HUES48 (cell line): ENCODE results near the gene PTRHD1.

Experiments used
- H3K27ac ChIP-seq: one replicate; pipeline ENCODE4 v1.7.0; 2013; ENCODE audit warnings: low read depth, low read length, inconsistent platforms
- H3K27me3 ChIP-seq: 2 replicates; pipeline ENCODE4 v1.6.1; 2013; ENCODE audit warnings: mild to moderate bottlenecking, low read length; ENCODE audit not compliant: control insufficient read depth, insufficient read depth
- H3K36me3 ChIP-seq: 2 replicates; pipeline ENCODE4 v1.6.1; 2013; ENCODE audit warnings: low read length; ENCODE audit not compliant: control insufficient read depth, insufficient read depth
- H3K4me1 ChIP-seq: 2 replicates; pipeline ENCODE4 v1.6.1; 2013; ENCODE audit warnings: mild to moderate bottlenecking, low read length; ENCODE audit not compliant: control insufficient read depth, insufficient read depth
- H3K4me3 ChIP-seq: 2 replicates; pipeline ENCODE4 v1.5.1; 2013; ENCODE audit warnings: mild to moderate bottlenecking, low read depth, low read length
- H3K9ac ChIP-seq: 2 replicates; pipeline ENCODE4 v1.6.1; 2013; ENCODE audit warnings: mild to moderate bottlenecking, low read depth, low read length, moderate library complexity
- H3K9me3 ChIP-seq: 2 replicates; pipeline ENCODE4 v1.6.1; 2013; ENCODE audit warnings: low read length; ENCODE audit not compliant: control insufficient read depth, insufficient read depth

The PTRHD1 gene

DNA sequence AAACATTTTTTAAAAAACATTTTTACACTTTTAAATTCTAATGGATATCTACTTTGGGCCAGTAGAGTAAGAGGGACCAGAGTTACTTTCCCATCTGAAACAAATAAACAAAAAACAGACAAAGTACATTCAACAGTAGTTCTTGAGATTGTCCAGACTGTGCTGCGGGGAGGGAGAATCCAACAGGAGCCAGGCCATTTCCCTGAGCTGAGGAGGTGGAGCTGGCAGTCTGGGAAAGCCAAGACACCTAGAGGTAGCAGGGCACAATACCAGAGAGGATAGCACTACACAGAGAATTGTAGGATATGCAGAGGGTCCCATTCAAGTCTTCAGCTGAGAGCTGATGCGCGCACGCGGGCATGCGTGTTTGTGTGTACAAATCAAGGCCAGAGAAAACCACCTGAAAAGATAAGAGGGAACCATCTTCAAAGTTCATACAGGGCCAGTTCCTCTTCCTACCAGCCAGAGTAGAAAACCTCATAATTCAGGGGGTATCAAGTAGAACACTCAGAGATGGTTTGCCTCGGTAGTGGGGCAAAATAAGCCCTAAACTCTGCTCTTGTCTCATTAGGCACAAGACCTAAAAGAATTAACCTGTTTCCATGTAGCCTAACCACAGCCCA, 44.0 kb downstream of the PTRHD1 start:
- Histone ChIP-seq H3K4me3 (no peak overlapping the region), H3K27ac (no peak overlapping the region)

GRCh38 chr2:24747299-24747698, 45.9 kb downstream of the PTRHD1 start:
- Histone ChIP-seq H3K4me1 (no peaks in the 10 kb centered on the region), H3K4me3 (no peak overlapping the region), H3K27ac (no peak overlapping the region), H3K36me3 (no peaks in the 10 kb centered on the region; the same call in 1 of the 2 replicates), H3K9me3 (no peaks in the 10 kb centered on the region), H3K27me3 (no peaks in the 10 kb centered on the region), H3K9ac (no peak overlapping the region)

More for the DNA sequence above, 44.0 kb downstream of the PTRHD1 start:
- Histone ChIP-seq H3K9me3 (no peaks in the 10 kb centered on the region), H3K36me3 (no peaks in the 10 kb centered on the region; the same call in 1 of the 2 replicates), H3K27me3 (no peaks in the 10 kb centered on the region), H3K4me1 (no peaks in the 10 kb centered on the region), H3K9ac (no peak overlapping the region)

GRCh38 chr2:24745825-24746224, 47.4 kb downstream of the PTRHD1 start:
- H3K27me3 ChIP-seq, result no peaks in the 10 kb centered on the region
- H3K9ac ChIP-seq, result no peak overlapping the region
- no peak overlapping the region for H3K4me3 ChIP-seq
- no peaks in the 10 kb centered on the region for H3K9me3 ChIP-seq
- H3K27ac ChIP-seq, result no peak overlapping the region
- H3K36me3 ChIP-seq, result peaks cover 6% of the 10 kb centered on the region; the same call in 1 of the 2 replicates
- H3K4me1 ChIP-seq, result no peaks in the 10 kb centered on the region

GRCh38 chr2:24744356-24744755, 48.8 kb downstream of the PTRHD1 start:
- H3K4me3 ChIP-seq, result no peak overlapping the region
- no peak overlapping the region for H3K9ac ChIP-seq
- H3K4me1 ChIP-seq, result no peaks in the 10 kb centered on the region; the same call in 1 of the 2 replicates
- no peak overlapping the region for H3K27ac ChIP-seq
- H3K9me3 ChIP-seq, result no peaks in the 10 kb centered on the region
- peaks cover 6% of the 10 kb centered on the region; the same call in 1 of the 2 replicates for H3K36me3 ChIP-seq
- no peaks in the 10 kb centered on the region for H3K27me3 ChIP-seq

GRCh38 chr2:24743924-24744323, 49.3 kb downstream of the PTRHD1 start:
- H3K4me3 ChIP-seq, result no peak overlapping the region
- H3K27ac ChIP-seq, result no peak overlapping the region
- no peaks in the 10 kb centered on the region; the same call in 1 of the 2 replicates for H3K4me1 ChIP-seq
- H3K9me3 ChIP-seq, result no peaks in the 10 kb centered on the region
- H3K27me3 ChIP-seq, result no peaks in the 10 kb centered on the region
- H3K36me3 ChIP-seq, result peaks cover 6% of the 10 kb centered on the region; the same call in 1 of the 2 replicates
- H3K9ac ChIP-seq, result no peak overlapping the region

DNA sequence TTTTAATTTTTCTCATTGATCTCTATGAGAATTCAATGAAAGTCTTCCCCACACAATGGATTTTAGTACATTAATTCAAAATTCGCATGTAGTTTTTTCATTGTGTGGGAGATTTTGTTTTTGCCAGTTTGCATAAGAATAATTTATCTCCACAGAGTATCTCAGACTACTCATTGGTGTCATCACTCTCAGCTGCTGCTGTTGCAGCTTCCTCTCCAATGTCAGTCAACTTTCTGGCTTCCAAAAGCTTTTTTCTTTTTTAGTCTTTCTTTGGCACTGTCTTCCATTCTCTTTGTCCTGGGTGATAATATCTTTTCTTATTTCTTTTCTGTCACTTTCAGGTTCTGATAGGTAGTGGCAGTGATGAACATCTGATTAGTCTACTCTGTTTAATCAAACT, 50.5 kb downstream of the PTRHD1 start:
- peaks cover 6% of the 10 kb centered on the region; the same call in 1 of the 2 replicates for H3K36me3 ChIP-seq

DNA sequence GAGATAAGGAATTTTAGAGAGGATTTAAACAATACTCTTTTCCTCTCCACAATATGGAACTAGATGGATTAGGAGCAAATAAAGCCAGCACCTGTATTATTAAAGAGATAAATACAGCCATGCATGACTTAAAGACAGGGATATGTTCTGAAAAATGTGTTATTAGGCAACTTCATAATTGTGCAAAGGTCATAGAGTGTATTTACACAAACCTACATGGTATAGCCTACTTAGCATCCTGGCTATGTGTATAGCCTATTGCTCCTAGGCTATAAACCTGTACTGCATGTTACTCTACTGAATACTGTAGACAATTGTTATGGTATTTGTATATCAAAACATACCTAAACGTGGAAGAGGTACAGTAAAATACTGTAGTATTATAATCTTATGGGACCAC, 53.0 kb downstream of the PTRHD1 start:
- Histone ChIP-seq H3K9ac (no peak overlapping the region), H3K9me3 (no peaks in the 10 kb centered on the region), H3K36me3 (peaks cover 6% of the 10 kb centered on the region; the same call in 1 of the 2 replicates), H3K27me3 (no peaks in the 10 kb centered on the region), H3K4me3 (no peak overlapping the region), H3K27ac (no peak overlapping the region), H3K4me1 (no peaks in the 10 kb centered on the region; the same call in 1 of the 2 replicates)

More for the DNA sequence above, 50.5 kb downstream of the PTRHD1 start:
- no peak overlapping the region for H3K27ac ChIP-seq
- H3K27me3 ChIP-seq, result no peaks in the 10 kb centered on the region
- H3K4me3 ChIP-seq, result no peak overlapping the region
- no peaks in the 10 kb centered on the region; the same call in 1 of the 2 replicates for H3K4me1 ChIP-seq
- no peaks in the 10 kb centered on the region for H3K9me3 ChIP-seq
- no peak overlapping the region for H3K9ac ChIP-seq
